K562 (cell line): ENCODE data around the gene RHBDL3. TPM values are rescaled to one million over a fixed set of nuclear protein-coding genes. Genes with fewer than 3 reads are reported as not detected.

Experiments used
- ATAC-seq: fragments of 200-7000 bp; cut with Tn5 transposase; 3 replicates; pipeline ENCODE4 v1.9.1; 2020; ENCODE audit warnings: moderate library complexity
- BruUV-seq: library from RNA; stranded (reverse); fragments of 400-500 nt; replicated peaks from 2 replicates; lab custom pipeline; 2021; lab: Mats Ljungman, UMichigan
- CTCF ChIA-PET: fragments of 300-600 bp; formaldehyde crosslinking; extraction: SDS; loops from one replicate; lab custom pipeline; 2021; ENCODE audit warnings: low intra/inter-chr PET ratio; lab: Yijun Ruan, JAX
- POLR2A ChIA-PET: fragments of 300-600, 350-650 bp; sonication (Branson Sonifier 250); formaldehyde crosslinking; extraction: SDS; loops from one replicate; lab custom pipeline; 2021; ENCODE audit warnings: antibody characterized with exemption, inconsistent platforms; lab: Yijun Ruan, JAX
- DNase-seq, 4 experiments: peaks; one replicate each; pipeline versions ENCODE4 v3.0.0 to v3.0.0-alpha.2; 2011 to 2018; ENCODE audit warnings: low spot score in 3 of 4, mixed read lengths in 3 of 4; ENCODE audit errors: extremely low read depth in 1 of 4
- FAIRE-seq: peaks from 2 replicates; lab custom pipeline; 2011; peaks lifted over from hg19 to GRCh38; lab: Jason Lieb, UNC
- H2AFZ ChIP-seq: 2 replicates; pipeline ENCODE4 v1.6.0; 2011; ENCODE audit warnings: low read depth, low read length, control low read depth, inconsistent platforms
- H3K27ac ChIP-seq: fragments of 200-600 bp; 3 replicates; pipeline ENCODE4 v1.8.0; 2011; ENCODE audit warnings: low read depth, mild to moderate bottlenecking, control low read depth, inconsistent platforms, low read length, moderate library complexity, mixed read lengths; ENCODE audit errors: extremely low read depth
- H3K27me3 ChIP-seq, 2 experiments: fragments of 300-600 bp in 1 of 2; 2 replicates in 1 of 2; 3 replicates in 1 of 2; pipeline versions ENCODE4 v1.6.0 to v1.8.0; 2011; ENCODE audit warnings: inconsistent platforms in 2 of 2, low read length in 2 of 2, mild to moderate bottlenecking in 1 of 2, mixed read lengths in 1 of 2, moderate library complexity in 1 of 2; ENCODE audit not compliant: control insufficient read depth in 2 of 2, insufficient read depth in 2 of 2
- H3K36me3 ChIP-seq: fragments of 300-600 bp; 3 replicates; pipeline ENCODE4 v1.8.0; 2011; ENCODE audit warnings: mild to moderate bottlenecking, low read length, inconsistent platforms; ENCODE audit not compliant: control insufficient read depth, insufficient read depth
- H3K4me1 ChIP-seq, 2 experiments: fragments of 200-600 bp in 1 of 2; replicated peaks in 1 of 2; 2 replicates in 1 of 2; 3 replicates in 1 of 2; pipeline versions ENCODE4 v1.5.1 to v1.8.0; 2011; ENCODE audit warnings: inconsistent platforms in 2 of 2, low read length in 2 of 2, mild to moderate bottlenecking in 1 of 2, mixed read lengths in 1 of 2, moderate library complexity in 1 of 2; ENCODE audit not compliant: control insufficient read depth in 2 of 2, insufficient read depth in 2 of 2
- H3K4me2 ChIP-seq: 2 replicates; pipeline ENCODE4 v1.6.1; 2011; ENCODE audit warnings: low read length, control low read depth, inconsistent platforms, mixed read lengths; ENCODE audit not compliant: insufficient read depth
- H3K4me3 ChIP-seq: fragments of 200-600 bp; sonication (generic), shearing (Covaris generic); 2 replicates; pipeline ENCODE4 v1.5.1; 2016; ENCODE audit warnings: control low read depth, inconsistent platforms
- H3K79me2 ChIP-seq: fragments of 200-600 bp; 3 replicates; pipeline ENCODE4 v1.8.0; 2011; ENCODE audit warnings: low read length, inconsistent platforms; ENCODE audit not compliant: control insufficient read depth, insufficient read depth
- H3K9ac ChIP-seq, 2 experiments: 2 replicates each; pipeline versions ENCODE4 v1.6.0 to v1.6.1; 2011; ENCODE audit warnings: low read depth in 2 of 2, low read length in 2 of 2, control low read depth in 1 of 2, inconsistent platforms in 1 of 2, mild to moderate bottlenecking in 1 of 2, mixed read lengths in 1 of 2; ENCODE audit not compliant: insufficient read depth in 1 of 2
- H3K9me1 ChIP-seq: one replicate; pipeline ENCODE4 v1.6.0; 2011; ENCODE audit warnings: inconsistent platforms, mild to moderate bottlenecking, low read length, moderate library complexity; ENCODE audit not compliant: control insufficient read depth, insufficient read depth
- H3K9me3 ChIP-seq: replicated peaks from 2 replicates; pipeline ENCODE4 v1.5.1; 2011; ENCODE audit warnings: low read depth, low read length, inconsistent platforms; ENCODE audit not compliant: control insufficient read depth, insufficient read depth
- H4K20me1 ChIP-seq: replicated peaks from 2 replicates; pipeline ENCODE4 v1.6.1; 2011; ENCODE audit warnings: low read length, inconsistent platforms, mixed read lengths; ENCODE audit not compliant: control insufficient read depth, insufficient read depth
- ARID1B ChIP-seq: fragments of 450-650 bp; IDR thresholded peaks from 2 replicates; pipeline ENCODE4 v1.6.1; 2016; ENCODE audit warnings: antibody characterized with exemption, mild to moderate bottlenecking, inconsistent platforms
- CREM ChIP-seq: IDR thresholded peaks from 2 replicates; pipeline ENCODE4 v1.6.1; 2014; ENCODE audit warnings: antibody characterized with exemption, low read depth
- DNMT1 ChIP-seq: fragments of 450-650 bp; IDR thresholded peaks from 2 replicates; pipeline ENCODE4 v1.6.1; 2016; ENCODE audit warnings: antibody characterized with exemption, mild to moderate bottlenecking
- KDM4B ChIP-seq, 2 experiments: fragments of 450-650 bp in 1 of 2; sonication (generic) in 1 of 2; IDR thresholded peaks; 2 replicates each; pipeline ENCODE4 v1.6.1; 2016 to 2017; ENCODE audit warnings: borderline replicate concordance in 2 of 2, antibody characterized with exemption in 1 of 2, low read depth in 1 of 2, mild to moderate bottlenecking in 1 of 2
- MAX ChIP-seq: sonication (generic); formaldehyde crosslinking; IDR thresholded peaks from 2 replicates; pipeline ENCODE4 v1.9.0; 2022; ENCODE audit warnings: mild to moderate bottlenecking, missing genetic modification reagents
- NFIC ChIP-seq: fragments of 450-650 bp; IDR thresholded peaks from 2 replicates; pipeline ENCODE4 v1.6.1; 2017; ENCODE audit warnings: mild to moderate bottlenecking, inconsistent platforms
- PHF8 ChIP-seq: fragments of 200-600 bp; sonication (generic); IDR thresholded peaks from 2 replicates; pipeline ENCODE4 v1.6.1; 2012; ENCODE audit warnings: mixed run types, mild to moderate bottlenecking, inconsistent platforms, low read length, moderate library complexity, borderline replicate concordance
- RAD51 ChIP-seq: fragments of 450-650 bp; IDR thresholded peaks from 2 replicates; pipeline ENCODE4 v1.7.1; 2016; ENCODE audit warnings: low read depth, mild to moderate bottlenecking, borderline replicate concordance
- TGIF2 ChIP-seq: sonication (generic); formaldehyde crosslinking; IDR thresholded peaks from 2 replicates; pipeline ENCODE4 v1.8.1; 2022; ENCODE audit warnings: mild to moderate bottlenecking, missing genetic modification reagents, moderate library complexity
- ZBTB26 ChIP-seq: fragments of 450-650 bp; formaldehyde crosslinking; IDR thresholded peaks from 2 replicates; pipeline ENCODE4 v1.4.0; 2022; ENCODE audit warnings: missing genetic modification characterization
- ZNF316 ChIP-seq: fragments of 450-650 bp; IDR thresholded peaks from 2 replicates; pipeline ENCODE4 v1.6.1; 2016
- ZNF444 ChIP-seq: fragments of 250-450 bp; sonication (Bioruptor Pico); IDR thresholded peaks from 2 replicates; pipeline ENCODE4 v1.4.0; 2020; ENCODE audit warnings: mild to moderate bottlenecking, moderate library complexity
- ZNF57 ChIP-seq: fragments of 450-650 bp; formaldehyde crosslinking; IDR thresholded peaks from 2 replicates; pipeline ENCODE4 v1.4.0; 2020; ENCODE audit warnings: mild to moderate bottlenecking, moderate library complexity
- ZNF586 ChIP-seq: fragments of 450-650 bp; formaldehyde crosslinking; conservative IDR thresholded peaks from 2 replicates; pipeline ENCODE4 v1.4.0; 2020; ENCODE audit warnings: mild to moderate bottlenecking, moderate library complexity
- ZNF707 ChIP-seq: fragments of 250-450 bp; sonication (Bioruptor Pico); conservative IDR thresholded peaks from 2 replicates; pipeline ENCODE4 v1.8.0; 2022; ENCODE audit warnings: inconsistent platforms, mild to moderate bottlenecking, moderate library complexity
- WGBS: fragments of 100-300 bp; shearing (Covaris generic); methylation state at CpG from one replicate; pipeline ENCODE4 v1.1.6; 2016; ENCODE audit warnings: low coverage, mixed read lengths; ENCODE audit not compliant: insufficient coverage; ENCODE audit errors: missing lambda C conversion rate; 5-methylcytosine and 5-hydroxymethylcytosine counted together
- in situ Hi-C: fragments of 300-500 bp; cut with MboI; formaldehyde crosslinking; loops from 4 replicates; pipeline ENCODE4 v1.15.0; 2018; ENCODE audit warnings: inconsistent platforms, mixed read lengths
- intact Hi-C: fragments of 100-400 bp; cut with micrococcal nuclease; formaldehyde crosslinking; loops from 2 replicates; pipeline ENCODE4 v1.14.2; 2022
- polyA plus RNA-seq, 8 experiments: library from polyadenylated mRNA; depleted of rRNA in 4 of 8; stranded (reverse) in 5 of 8; unstranded in 3 of 8; fragments of >200 nt; fragmentation: Nextera tagmentation in 2 of 8; fragmentation: Illumina TruSeq in 1 of 8; extraction: Ambion mirVana in 2 of 8; extraction: Trizol in 1 of 8; gene quantifications; 2 replicates each; pipeline versions ENCODE4 v1.2.1 to v1.2.3, GENCODE V29; 2011 to 2014; ENCODE audit warnings: inconsistent platforms in 1 of 8, missing spikeins in 1 of 8
- total RNA-seq, 7 experiments: library from RNA; depleted of rRNA in 6 of 7; stranded (reverse); fragments of >200 nt in 6 of 7; fragmentation: Illumina TruSeq in 2 of 7; extraction: Trizol in 2 of 7; gene quantifications; 2 replicates each; pipeline versions ENCODE4 v1.2.1 to v1.2.3, GENCODE V29; 2011 to 2021; ENCODE audit warnings: low replicate concordance in 1 of 7
- TF ChIP-seq, protein P1 (sequence below), 2 experiments: fragments of 450-650 bp; IDR thresholded peaks; 2 replicates each; pipeline ENCODE4 v1.6.1; 2016
- TF ChIP-seq, protein P2 (sequence below), 3 experiments: fragments of 200-800 bp in 1 of 3; sonication (Bioruptor generic) in 1 of 3; sonication (generic) in 1 of 3; formaldehyde crosslinking in 1 of 3; IDR thresholded peaks; 2 replicates each; pipeline versions ENCODE4 v1.6.1 to v1.8.0; 2016 to 2022; ENCODE audit warnings: mild to moderate bottlenecking in 2 of 3, missing compliant biosample characterization in 2 of 3, missing genetic modification characterization in 2 of 3, missing genetic modification reagents in 1 of 3

RHBDL3 gene
- total and polyA plus RNA-seq, 9 of the 15 experiments (the other 6 are each of a cell fraction or from before 2014, with no cell fraction given): 0.06 to 0.31 (median 0.09) TPM; not detected in 4

- in situ Hi-C loops (no loop called here), intact Hi-C loops (no loop called here)
- under 1% methylated on average over 46 of the region's 47 CpGs for WGBS
- CTCF ChIA-PET: no interaction called here
- POLR2A ChIA-PET: interaction anchor here (0.6 to 2.7 kb wide), 10 partner anchors 9 to 96 kb away, joined by 3 to 11 read pairs (median 6); partner anchors contain the start of gene C17orf75
- ATAC-seq (peak; percentile 87), DNase-seq (peak; percentile 89 to 98 (median 91)), FAIRE-seq (peak; percentile 96)
- H2AFZ ChIP-seq: peak within 1 kb of the TSS; percentile 69
- peaks cover 37% of the 10 kb centered on the region for H3K36me3 ChIP-seq
- H3K27ac ChIP-seq: peak within 1 kb of the TSS; percentile 99
- peaks cover 3% of the 10 kb centered on the region for H3K9me1 ChIP-seq
- H3K9ac ChIP-seq: peak within 1 kb of the TSS; percentile 98 to 99
- H4K20me1 ChIP-seq: peaks cover 30% of the 10 kb centered on the region
- no peaks in the 10 kb centered on the region for H3K27me3 ChIP-seq
- H3K4me1 ChIP-seq: peaks cover 31 to 37% of the 10 kb centered on the region in 2 experiments; a peak in 4 of 5 replicates
- BruUV-seq: TSS peak; percentile 83
- no peaks in the 10 kb centered on the region for H3K9me3 ChIP-seq
- peak within 1 kb of the TSS; percentile 74 for H3K4me3 ChIP-seq
- peak within 1 kb of the TSS; percentile 92 for H3K4me2 ChIP-seq
- peaks cover 77% of the 10 kb centered on the region for H3K79me2 ChIP-seq
- TF ChIP-seq, protein P1, sequence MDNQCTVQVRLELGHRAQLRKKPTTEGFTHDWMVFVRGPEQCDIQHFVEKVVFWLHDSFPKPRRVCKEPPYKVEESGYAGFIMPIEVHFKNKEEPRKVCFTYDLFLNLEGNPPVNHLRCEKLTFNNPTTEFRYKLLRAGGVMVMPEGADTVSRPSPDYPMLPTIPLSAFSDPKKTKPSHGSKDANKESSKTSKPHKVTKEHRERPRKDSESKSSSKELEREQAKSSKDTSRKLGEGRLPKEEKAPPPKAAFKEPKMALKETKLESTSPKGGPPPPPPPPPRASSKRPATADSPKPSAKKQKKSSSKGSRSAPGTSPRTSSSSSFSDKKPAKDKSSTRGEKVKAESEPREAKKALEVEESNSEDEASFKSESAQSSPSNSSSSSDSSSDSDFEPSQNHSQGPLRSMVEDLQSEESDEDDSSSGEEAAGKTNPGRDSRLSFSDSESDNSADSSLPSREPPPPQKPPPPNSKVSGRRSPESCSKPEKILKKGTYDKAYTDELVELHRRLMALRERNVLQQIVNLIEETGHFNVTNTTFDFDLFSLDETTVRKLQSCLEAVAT (IDR thresholded peaks at IDR 0.05): peak; percentile 60 to 92; a peak in 3 of 4 replicates
- TF ChIP-seq KDM4B (IDR thresholded peaks at IDR 0.05; ENCODE audit: borderline replicate concordance in 2 of 2, low read depth in 1 of 2) (no peak; a peak in 1 of 4 replicates), ARID1B (peak; percentile 35; the same call in 1 of the 2 replicates), RAD51 (peak; percentile 97), ZNF57 (CRISPR knock-in tag) (no peak), CREM (peak; percentile 74), PHF8 (peak; percentile 95), ZNF316 (peak; percentile 34; the same call in 1 of the 2 replicates), ZNF707 (CRISPR knock-in tag) (0 out of 2 replicates have a peak, but pooled peaks have one; percentile 8), ZNF444 (CRISPR knock-in tag) (no peak), ZNF586 (0 out of 2 replicates have a peak, but pooled peaks have one; percentile 34), DNMT1 (no peak), NFIC (peak; percentile 41; the same call in 1 of the 2 replicates), TGIF2 (CRISPR knock-in tag) (no peak), ZBTB26 (CRISPR knock-in tag) (no peak), MAX (CRISPR knock-in tag) (peak; percentile 42; the same call in 1 of the 2 replicates)
- TF ChIP-seq, protein P2, sequence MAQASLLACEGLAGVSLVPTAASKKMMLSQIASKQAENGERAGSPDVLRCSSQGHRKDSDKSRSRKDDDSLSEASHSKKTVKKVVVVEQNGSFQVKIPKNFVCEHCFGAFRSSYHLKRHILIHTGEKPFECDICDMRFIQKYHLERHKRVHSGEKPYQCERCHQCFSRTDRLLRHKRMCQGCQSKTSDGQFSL (CRISPR knock-in tag; IDR thresholded peaks at IDR 0.05): no peak
- TF ChIP-seq, protein P2 (tag; IDR thresholded peaks at IDR 0.05): no peak
Measured at GRCh38 chr17:32349854-32350665, 84.4 kb downstream of the RHBDL3 start, which contains the start of gene ZNF207. ZNF207 (plus strand) TSS chr17:32350157; CDS start chr17:32350286, 129 bp downstream.
